HCT116 (cell line): ENCODE results near the gene SLC30A4. TPM values are rescaled to one million over a fixed set of nuclear protein-coding genes. Genes with fewer than 3 reads are reported as not detected.

ENCODE experiments used
- ATAC-seq: fragments of 200-7000 bp; cut with Tn5 transposase; 2 replicates; pipeline ENCODE4 v1.9.1; 2020; ENCODE audit warnings: mild to moderate bottlenecking, moderate library complexity
- BruUV-seq: library from RNA; stranded (reverse); fragments of 400-500 nt; replicated peaks from 2 replicates; lab custom pipeline; 2021; lab: Mats Ljungman, UMichigan
- CTCF ChIA-PET: fragments of 300-600 bp; sonication (Branson Sonifier 250); formaldehyde crosslinking; loops from one replicate; lab custom pipeline; 2021; ENCODE audit warnings: antibody characterized with exemption; lab: Charles Lee
- POLR2A ChIA-PET: fragments of 300-600, 350-600 bp; sonication (Branson Sonifier 250); formaldehyde crosslinking; loops from one replicate; lab custom pipeline; 2021; ENCODE audit warnings: antibody characterized with exemption; lab: Charles Lee
- RAD21 ChIA-PET, 2 experiments: fragments of 300-600 bp; sonication (Branson Sonifier 250); formaldehyde crosslinking; loops; one replicate each; lab custom pipeline; 2023; ENCODE audit warnings: low total read pairs in 2 of 2; ENCODE audit not compliant: uncharacterized antibody in 2 of 2, unreplicated experiment in 2 of 2, low non-redundant PET in 1 of 2; lab: Charles Lee
- DNase-seq: peaks from one replicate; pipeline ENCODE4 v3.0.0-alpha.2; 2010; ENCODE audit warnings: low read depth, low spot score
- H2AFZ ChIP-seq: fragments of 200-600 bp; shearing (Covaris generic), sonication (generic); 2 replicates; pipeline ENCODE4 v1.6.1; 2017; ENCODE audit warnings: low read depth, mixed run types, mixed read lengths, antibody characterized with exemption, low read length; ENCODE audit not compliant: poor library complexity, severe bottlenecking
- H3K27ac ChIP-seq: 2 replicates; pipeline ENCODE4 v1.5.1; 2012; ENCODE audit warnings: low read depth, low read length
- H3K27me3 ChIP-seq: fragments of 200-600 bp; sonication (generic); 2 replicates; pipeline ENCODE4 v1.6.1; 2016; ENCODE audit warnings: mixed run types, low read length, mixed read lengths; ENCODE audit not compliant: insufficient read depth
- H3K36me3 ChIP-seq, 2 experiments: fragments of 200-500 bp in 1 of 2; fragments of 200-600 bp in 1 of 2; sonication (Bioruptor generic) in 1 of 2; sonication (generic) in 1 of 2; 2 replicates each; pipeline versions ENCODE4 v1.5.1 to v1.6.1; 2014 to 2016; ENCODE audit warnings: low read length in 2 of 2, inconsistent platforms in 1 of 2, mixed read lengths in 1 of 2, mixed run types in 1 of 2; ENCODE audit not compliant: insufficient read depth in 2 of 2, control insufficient read depth in 1 of 2
- H3K4me1 ChIP-seq, 2 experiments: fragments of 200-600 bp in 1 of 2; sonication (generic) in 1 of 2; 2 replicates each; pipeline versions ENCODE4 v1.5.1 to v1.6.1; 2012 to 2017; ENCODE audit warnings: low read length in 2 of 2, inconsistent platforms in 1 of 2, mild to moderate bottlenecking in 1 of 2, mixed read lengths in 1 of 2, mixed run types in 1 of 2, moderate library complexity in 1 of 2; ENCODE audit not compliant: insufficient read depth in 2 of 2, control insufficient read depth in 1 of 2
- H3K4me2 ChIP-seq: fragments of 200-600 bp; sonication (generic); 2 replicates; pipeline ENCODE4 v1.6.1; 2017; ENCODE audit warnings: mixed run types, low read length, mixed read lengths
- H3K4me3 ChIP-seq, 2 experiments: fragments of 200-600 bp in 1 of 2; sonication (generic) in 1 of 2; replicated peaks in 1 of 2; 2 replicates each; pipeline ENCODE4 v1.5.1; 2011 to 2016; ENCODE audit warnings: low read length in 2 of 2, control low read depth in 1 of 2, low read depth in 1 of 2, mild to moderate bottlenecking in 1 of 2, mixed read lengths in 1 of 2, mixed run types in 1 of 2
- H3K79me2 ChIP-seq: fragments of 200-600 bp; sonication (generic); 2 replicates; pipeline ENCODE4 v1.6.1; 2017; ENCODE audit warnings: mild to moderate bottlenecking, mixed run types, low read length, moderate library complexity, mixed read lengths; ENCODE audit not compliant: insufficient read depth
- H3K9ac ChIP-seq: fragments of 200-600 bp; sonication (generic); 2 replicates; pipeline ENCODE4 v1.6.1; 2016; ENCODE audit warnings: low read length, mixed read lengths
- H3K9me2 ChIP-seq: fragments of 200-600 bp; sonication (generic), shearing (Covaris generic); 2 replicates; pipeline ENCODE4 v1.6.1; 2017; ENCODE audit warnings: mixed run types, mild to moderate bottlenecking, moderate library complexity; ENCODE audit not compliant: insufficient read depth
- H3K9me3 ChIP-seq, 2 experiments: fragments of 200-500 bp in 1 of 2; fragments of 200-600 bp in 1 of 2; sonication (Bioruptor generic) in 1 of 2; sonication (generic) in 1 of 2; 2 replicates each; pipeline ENCODE4 v1.6.1; 2014 to 2017; ENCODE audit warnings: low read length in 2 of 2, mixed read lengths in 2 of 2, inconsistent platforms in 1 of 2, low read depth in 1 of 2, mild to moderate bottlenecking in 1 of 2, mixed run types in 1 of 2, moderate library complexity in 1 of 2; ENCODE audit not compliant: control insufficient read depth in 1 of 2, insufficient read depth in 1 of 2
- H4K20me1 ChIP-seq: fragments of 200-600 bp; sonication (generic), shearing (Covaris generic); 2 replicates; pipeline ENCODE4 v1.6.1; 2017; ENCODE audit warnings: mixed run types, mild to moderate bottlenecking, moderate library complexity; ENCODE audit not compliant: insufficient read depth
- ATF3 ChIP-seq: IDR thresholded peaks from 2 replicates; pipeline ENCODE4 v1.6.1; 2012
- CBX3 ChIP-seq: IDR thresholded peaks from 2 replicates; pipeline ENCODE4 v1.6.1; 2012; ENCODE audit warnings: low read depth
- CEBPB ChIP-seq: IDR thresholded peaks from 2 replicates; pipeline ENCODE4 v1.6.1; 2012; ENCODE audit warnings: low read depth
- EGR1 ChIP-seq: IDR thresholded peaks from 2 replicates; pipeline ENCODE4 v1.6.1; 2012; ENCODE audit warnings: low read depth
- EZH2 ChIP-seq: fragments of 200-600 bp; sonication (generic); IDR thresholded peaks from 2 replicates; pipeline ENCODE4 v1.6.1; 2017; ENCODE audit warnings: antibody characterized with exemption, mixed run types
- EZH2phosphoT487 ChIP-seq: fragments of 200-600 bp; IDR thresholded peaks from 2 replicates; pipeline ENCODE4 v1.6.1; 2018; ENCODE audit warnings: antibody characterized with exemption, borderline replicate concordance
- MAX ChIP-seq: IDR thresholded peaks from 2 replicates; pipeline ENCODE4 v1.6.1; 2012
- RAD21 ChIP-seq: IDR thresholded peaks from 2 replicates; pipeline ENCODE4 v1.6.1; 2012; ENCODE audit warnings: low read depth, mild to moderate bottlenecking
- REST ChIP-seq: IDR thresholded peaks from 2 replicates; pipeline ENCODE4 v1.6.1; 2012; ENCODE audit warnings: low read depth
- SP1 ChIP-seq: IDR thresholded peaks from 2 replicates; pipeline ENCODE4 v1.6.1; 2012; ENCODE audit warnings: low read depth
- SRF ChIP-seq: IDR thresholded peaks from 2 replicates; pipeline ENCODE4 v1.6.1; 2012; ENCODE audit warnings: low read depth
- TCF7L2 ChIP-seq: IDR thresholded peaks from 2 replicates; pipeline ENCODE4 v1.7.0; 2011; ENCODE audit warnings: borderline replicate concordance, inconsistent platforms; ENCODE audit not compliant: insufficient read depth, insufficient read length; ENCODE audit errors: extremely low read depth
- YY1 ChIP-seq: IDR thresholded peaks from 2 replicates; pipeline ENCODE4 v1.6.1; 2011; ENCODE audit warnings: low read length, low read depth, moderate library complexity, mild to moderate bottlenecking; ENCODE audit not compliant: insufficient replicate concordance; ENCODE audit errors: extremely low read depth
- ZFX ChIP-seq: fragments of 450-650 bp; IDR thresholded peaks from 2 replicates; pipeline ENCODE4 v1.6.1; 2017
- intact Hi-C: fragments of 100-400 bp; cut with micrococcal nuclease; formaldehyde crosslinking; loops from 2 replicates; pipeline ENCODE4 v1.10.0; 2022
- total RNA-seq: library from RNA; stranded (reverse); gene quantifications from one replicate; pipeline ENCODE4 v1.2.1, GENCODE V29; 2021; ENCODE audit not compliant: unreplicated experiment

SLC30A4 gene
- total RNA-seq, 1 experiment from 2014 or later = 2.7 TPM

GRCh38 chr15:45435124-45435903, 87.2 kb downstream of the SLC30A4 start:
- no peak overlapping the region for H2AFZ ChIP-seq
- TF ChIP-seq CBX3 = no peak
- TF ChIP-seq, all 23 proteins: peak for 0
- Histone ChIP-seq H3K27me3 (no peaks in the 10 kb centered on the region), H4K20me1 (no peaks in the 10 kb centered on the region), H3K9me3 (no peaks in the 10 kb centered on the region), H3K9me2 (no peaks in the 10 kb centered on the region), H3K9ac (no peak overlapping the region), H3K4me1 (peaks cover 0 to 5% of the 10 kb centered on the region in 2 experiments; a peak in 1 of 4 replicates), H3K4me3 (no peak overlapping the region), H3K79me2 (no peaks in the 10 kb centered on the region), H3K36me3 (no peaks in the 10 kb centered on the region), H3K4me2 (no peak overlapping the region), H3K27ac (no peak overlapping the region)
- no peak for DNase-seq
- CTCF ChIA-PET = no interaction called here
- RAD21 ChIA-PET = no interaction called here
- intact Hi-C loops = no loop called here
- no peak for ATAC-seq
- no TSS peak for BruUV-seq
- POLR2A ChIA-PET = no interaction called here

- H3K36me3 ChIP-seq = no peaks in the 10 kb centered on the region
- no peak overlapping the region for H3K4me2 ChIP-seq
- H3K9me3 ChIP-seq = no peaks in the 10 kb centered on the region
- DNase-seq = no peak
- no peaks in the 10 kb centered on the region for H3K27me3 ChIP-seq
- H3K27ac ChIP-seq = no peak overlapping the region
- peaks cover 0 to 11% of the 10 kb centered on the region in 2 experiments; a peak in 3 of 4 replicates for H3K4me1 ChIP-seq
- no peaks in the 10 kb centered on the region for H4K20me1 ChIP-seq
- BruUV-seq = no TSS peak
- ChIA-PET CTCF (no interaction called here), POLR2A (no interaction called here), RAD21 (no interaction called here)
- H2AFZ ChIP-seq = no peak overlapping the region
- no peak overlapping the region for H3K4me3 ChIP-seq
- no peaks in the 10 kb centered on the region for H3K79me2 ChIP-seq
- no peaks in the 10 kb centered on the region for H3K9me2 ChIP-seq
- intact Hi-C loops = no loop called here
- no peak overlapping the region for H3K9ac ChIP-seq
- TF ChIP-seq ZFX (no peak), MAX (no peak), EZH2phosphoT487 (no peak), SP1 (no peak), CEBPB (no peak), ATF3 (no peak), RAD21 (no peak), TCF7L2 (no peak), EZH2 (no peak), REST (no peak), EGR1 (no peak), CBX3 (no peak), YY1 (no peak), SRF (no peak)
- ATAC-seq = no peak
Observed at GRCh38 chr15:45434078-45434567, 88.4 kb downstream of the SLC30A4 start.
